Activated CD8-positive, alpha-beta memory T cell treated with anti-CD3 and anti-CD28 coated beads for 24 hours (primary cell): ENCODE results near the gene BRINP3.

Source experiments
- DNase-seq: peaks from one replicate; pipeline ENCODE4 v3.0.0-alpha.2; 2020

Gene BRINP3

GRCh38 chr1:190444464-190444863 is 33.2 kb downstream of the BRINP3 start:
- DNase-seq = no peak

GRCh38 chr1:190439447-190439846 is 38.2 kb downstream of the BRINP3 start:
- no peak for DNase-seq

- no peak for DNase-seq
Measured at GRCh38 chr1:190436615-190437014, 41.0 kb downstream of the BRINP3 start.

GRCh38 chr1:190429932-190430331 is 47.7 kb downstream of the BRINP3 start:
- no peak for DNase-seq

- DNase-seq = no peak
Measured at GRCh38 chr1:190429141-190429540, 48.5 kb downstream of the BRINP3 start.

- DNase-seq = no peak
Measured at GRCh38 chr1:190416239-190416638, 61.4 kb downstream of the BRINP3 start.

GRCh38 chr1:190413142-190413541 is 64.5 kb downstream of the BRINP3 start:
- no peak for DNase-seq

GRCh38 chr1:190403402-190403801 is 74.3 kb downstream of the BRINP3 start:
- no peak for DNase-seq

GRCh38 chr1:190399233-190399632 is 78.4 kb downstream of the BRINP3 start:
- DNase-seq = no peak

GRCh38 chr1:190391582-190391981 is 86.1 kb downstream of the BRINP3 start:
- DNase-seq = no peak

- no peak for DNase-seq
Measured at GRCh38 chr1:190377991-190378390, 99.7 kb downstream of the BRINP3 start.

- DNase-seq = no peak
Measured at GRCh38 chr1:190377294-190377693, 100.4 kb downstream of the BRINP3 start.

GRCh38 chr1:190376044-190376443 is 101.6 kb downstream of the BRINP3 start:
- DNase-seq = no peak

- DNase-seq = no peak
Measured at GRCh38 chr1:190373705-190374336, 103.8 kb downstream of the BRINP3 start.

GRCh38 chr1:190367200-190367599 is 110.5 kb downstream of the BRINP3 start:
- no peak for DNase-seq

- no peak for DNase-seq
Measured at GRCh38 chr1:190365283-190365682, 112.4 kb downstream of the BRINP3 start.

GRCh38 chr1:190353538-190354101 is 124.0 kb downstream of the BRINP3 start:
- DNase-seq = no peak

- DNase-seq = no peak
Measured at GRCh38 chr1:190344454-190344853, 133.2 kb downstream of the BRINP3 start.

- DNase-seq = no peak
Measured at GRCh38 chr1:190338829-190339228, 138.8 kb downstream of the BRINP3 start.

GRCh38 chr1:190328871-190329270 is 148.8 kb downstream of the BRINP3 start:
- no peak for DNase-seq

GRCh38 chr1:190328361-190328760 is 149.3 kb downstream of the BRINP3 start:
- DNase-seq = no peak

- no peak for DNase-seq
Measured at GRCh38 chr1:190327271-190327670, 150.4 kb downstream of the BRINP3 start.

GRCh38 chr1:190323530-190323929 is 154.1 kb downstream of the BRINP3 start:
- DNase-seq = no peak

- DNase-seq = no peak
Measured at GRCh38 chr1:190322274-190322673, 155.4 kb downstream of the BRINP3 start.

GRCh38 chr1:190320952-190321351 is 156.7 kb downstream of the BRINP3 start:
- no peak for DNase-seq
